Measurements from ENCODE around the gene TMEM213. TPM values are rescaled to one million over a fixed set of nuclear protein-coding genes. Genes with fewer than 3 reads are reported as not detected.
A peak's percentile ranks its signal among the peaks of the same experiment; 100 is the strongest.

The TMEM213 gene
- total RNA-seq, 1 experiment from 2014 or later: not detected

DNA sequence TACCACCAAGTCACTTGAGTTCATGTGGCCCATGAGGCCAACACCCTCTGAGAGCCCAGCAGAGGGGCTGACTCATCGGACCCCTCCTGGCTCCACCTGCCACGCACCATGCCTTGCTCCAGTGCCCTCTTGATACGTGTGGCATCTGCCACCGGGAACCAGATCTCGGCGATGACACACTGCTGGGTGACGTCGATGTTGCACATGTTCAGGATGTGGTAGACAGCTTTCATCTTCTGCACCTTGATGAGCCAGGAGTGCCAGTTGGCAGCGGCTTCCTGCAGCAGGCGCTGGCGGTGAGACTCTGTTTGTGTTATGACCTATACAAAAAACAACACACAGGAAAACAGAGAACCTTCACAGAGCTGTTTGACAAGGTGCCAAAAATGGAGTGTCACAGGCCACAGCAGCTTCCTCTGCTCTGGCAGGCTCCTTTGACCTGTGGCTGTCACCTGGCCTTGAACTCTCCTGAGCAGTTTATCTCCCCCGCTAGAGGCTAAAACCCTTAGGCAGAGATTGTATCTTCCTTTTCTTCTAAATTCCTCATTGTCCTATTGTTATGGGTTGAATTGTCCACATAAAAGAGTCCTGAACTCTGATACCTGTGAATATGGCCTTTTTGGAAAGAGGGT, 45.2 kb upstream of the TMEM213 start:
- no peak overlapping the region for H3K4me3 ChIP-seq (replicated peaks in 1 of 2; ENCODE audit: low read depth in 1 of 2, low read length in 2 of 2)
- CTCF ChIA-PET: interaction anchor here (1.2 to 1.4 kb wide), 2 partner anchors 9 to 14 kb away, joined by 3 to 6 read pairs; no protein-coding TSS in a partner anchor
- no peaks in the 10 kb centered on the region for H3K79me2 ChIP-seq (ENCODE audit: insufficient read depth, low read length)
- H3K27me3 ChIP-seq (ENCODE audit: insufficient read depth, low read length): no peaks in the 10 kb centered on the region
- intact Hi-C loops (cut with micrococcal nuclease): no loop called here
- H3K27ac ChIP-seq (ENCODE audit: low read depth, low read length): no peak overlapping the region
- peak overlapping the region; percentile 51 for H3K4me2 ChIP-seq (ENCODE audit: low read length)
- DNase-seq (ENCODE audit: low read depth, low spot score) (peak; percentile 93), ATAC-seq (peak; percentile 89)
- no peaks in the 10 kb centered on the region for H4K20me1 ChIP-seq (ENCODE audit: insufficient read depth)
- H2AFZ ChIP-seq (ENCODE audit: low read depth, low read length, poor library complexity, severe bottlenecking): peak overlapping the region; percentile 83
- no TSS peak for BruUV-seq (replicated peaks)
- H3K9me3 ChIP-seq (ENCODE audit: control insufficient read depth in 1 of 2, insufficient read depth in 1 of 2, low read depth in 1 of 2, low read length in 2 of 2): no peaks in the 10 kb centered on the region
- RAD21 ChIA-PET (ENCODE audit: low non-redundant PET in 1 of 2, low total read pairs in 2 of 2, uncharacterized antibody in 2 of 2, unreplicated experiment in 2 of 2): interaction anchor here in 1 of 2 experiments (0.6 kb wide), 1 partner anchor 113 kb away, joined by 3 read pairs; no protein-coding TSS in a partner anchor
- H3K9me2 ChIP-seq (ENCODE audit: insufficient read depth): no peaks in the 10 kb centered on the region
- H3K36me3 ChIP-seq (ENCODE audit: control insufficient read depth in 1 of 2, insufficient read depth in 2 of 2, low read length in 2 of 2): no peaks in the 10 kb centered on the region
- H3K9ac ChIP-seq (ENCODE audit: low read length): peak overlapping the region; percentile 11; the same call in 1 of the 2 replicates
- H3K4me1 ChIP-seq (ENCODE audit: control insufficient read depth in 1 of 2, insufficient read depth in 2 of 2, low read length in 2 of 2): peaks cover 6 to 24% of the 10 kb centered on the region in 2 experiments; a peak in 3 of 4 replicates
- POLR2A ChIA-PET: interaction anchor here (1.3 kb wide), 1 partner anchor 14 kb away, joined by 3 read pairs; no protein-coding TSS in a partner anchor
- TF ChIP-seq ZFX (IDR thresholded peaks at IDR 0.05) (no peak), SP1 (IDR thresholded peaks at IDR 0.05; ENCODE audit: low read depth) (peak; percentile 92), YY1 (IDR thresholded peaks at IDR 0.05; ENCODE audit: extremely low read depth, insufficient replicate concordance, low read depth, low read length) (no peak), SRF (IDR thresholded peaks at IDR 0.05; ENCODE audit: low read depth) (no peak), ELF1 (IDR thresholded peaks at IDR 0.05; ENCODE audit: borderline replicate concordance, low read depth) (no peak), POLR2A (IDR thresholded peaks at IDR 0.05; ENCODE audit: borderline replicate concordance, extremely low read depth, insufficient read depth, insufficient read length) (no peak), TCF7L2 (IDR thresholded peaks at IDR 0.05; ENCODE audit: borderline replicate concordance, extremely low read depth, insufficient read depth, insufficient read length) (peak; percentile 96), POLR2AphosphoS5 (IDR thresholded peaks at IDR 0.05; ENCODE audit: low read depth, low read length) (peak; percentile 50), EZH2phosphoT487 (IDR thresholded peaks at IDR 0.05; ENCODE audit: borderline replicate concordance) (no peak), CBX3 (IDR thresholded peaks at IDR 0.05; ENCODE audit: low read depth) (peak; percentile 97), SIN3A (IDR thresholded peaks at IDR 0.05; ENCODE audit: low read depth) (peak; percentile 91), JUND (IDR thresholded peaks at IDR 0.05) (peak; percentile 90), EZH2 (IDR thresholded peaks at IDR 0.05) (no peak), FOSL1 (IDR thresholded peaks at IDR 0.05; ENCODE audit: low read depth) (peak; percentile 79), EGR1 (IDR thresholded peaks at IDR 0.05; ENCODE audit: low read depth) (no peak), CEBPB (IDR thresholded peaks at IDR 0.05; ENCODE audit: low read depth) (peak; percentile 71), CTCF (IDR thresholded peaks at IDR 0.05 in 2 of 3, conservative IDR thresholded peaks at IDR 0.05 in 1 of 3; ENCODE audit: borderline replicate concordance in 1 of 3, insufficient read depth in 1 of 3, low read depth in 2 of 3, low read length in 2 of 3) (no peak), RAD21 (IDR thresholded peaks at IDR 0.05; ENCODE audit: low read depth) (0 out of 2 replicates have a peak, but pooled peaks have one; percentile 5), REST (IDR thresholded peaks at IDR 0.05; ENCODE audit: low read depth) (no peak), ZNF274 (IDR thresholded peaks at IDR 0.05; ENCODE audit: low read depth, low read length) (no peak)
- TF ChIP-seq, protein P1, sequence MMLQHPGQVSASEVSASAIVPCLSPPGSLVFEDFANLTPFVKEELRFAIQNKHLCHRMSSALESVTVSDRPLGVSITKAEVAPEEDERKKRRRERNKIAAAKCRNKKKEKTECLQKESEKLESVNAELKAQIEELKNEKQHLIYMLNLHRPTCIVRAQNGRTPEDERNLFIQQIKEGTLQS (IDR thresholded peaks at IDR 0.05): no peak
